Esophagus (tissue), 2 donors: ENCODE measurements around the gene KLHDC7B. TPM values are rescaled to one million over a fixed set of nuclear protein-coding genes. Genes with fewer than 3 reads are reported as not detected.

Experiments used
- H3K27ac ChIP-seq, 2 donors: one replicate each; pipeline ENCODE4 v1.5.1; 2013; ENCODE audit warnings: low read depth in 2 of 2, mild to moderate bottlenecking in 2 of 2, inconsistent platforms in 1 of 2, low read length in 1 of 2, moderate library complexity in 1 of 2
- H3K27me3 ChIP-seq, 2 donors: one replicate each; pipeline ENCODE4 v1.6.1; 2013; ENCODE audit warnings: low read length in 2 of 2, control low read depth in 1 of 2, mild to moderate bottlenecking in 1 of 2; ENCODE audit not compliant: insufficient read depth in 2 of 2, control insufficient read depth in 1 of 2
- H3K36me3 ChIP-seq, 2 donors: one replicate each; pipeline ENCODE4 v1.6.1; 2013; ENCODE audit warnings: low read length in 1 of 2; ENCODE audit not compliant: control insufficient read depth in 2 of 2, insufficient read depth in 2 of 2
- H3K4me1 ChIP-seq, 2 donors: one replicate each; pipeline ENCODE4 v1.6.1; 2013; ENCODE audit warnings: low read length in 1 of 2; ENCODE audit not compliant: control insufficient read depth in 2 of 2, insufficient read depth in 2 of 2
- H3K4me3 ChIP-seq, 2 donors: one replicate each; pipeline ENCODE4 v1.5.1; 2013; ENCODE audit warnings: low read length in 2 of 2, mild to moderate bottlenecking in 2 of 2, low read depth in 1 of 2, moderate library complexity in 1 of 2
- H3K9me3 ChIP-seq, 2 donors: one replicate each; pipeline ENCODE4 v1.6.1; 2013; ENCODE audit warnings: mild to moderate bottlenecking in 2 of 2, low read depth in 1 of 2, low read length in 1 of 2, moderate library complexity in 1 of 2; ENCODE audit not compliant: control insufficient read depth in 2 of 2, insufficient read depth in 1 of 2
- WGBS, 2 donors: extraction: QIAGEN DNeasy Blood & Tissue Kit; methylation state at CpG; one replicate each; pipeline ENCODE4 v1.1.7; 2013; 5-methylcytosine and 5-hydroxymethylcytosine counted together
- polyA plus RNA-seq, 2 donors: library from polyadenylated mRNA; stranded (reverse); fragments of 200-250 nt; gene quantifications; one replicate each; pipeline ENCODE4 v1.2.3, GENCODE V29; 2013
- donor health status: healthy with polysubstance abuse.
- donor health status: Bipolar disorder and iron deficiency.

KLHDC7B gene
- polyA plus RNA-seq, 2 donors = 0.12 to 0.14 TPM

- H3K27me3 ChIP-seq = peaks cover 0 to 7% of the 10 kb centered on the region in 2 donors
- H3K36me3 ChIP-seq = peaks cover 0 to 4% of the 10 kb centered on the region in 2 donors
- peak within 1 kb of the TSS in 1 of 2 donors; percentile 60 for H3K4me3 ChIP-seq
- WGBS, 2 donors = 0 to 1% methylated on average over 18 to 57 of the region's 61 CpGs
- H3K9me3 ChIP-seq = no peaks in the 10 kb centered on the region
- H3K4me1 ChIP-seq = peaks cover 4 to 5% of the 10 kb centered on the region in 2 donors
- H3K27ac ChIP-seq = no peak within 1 kb of the TSS
These were observed 54.8 kb downstream of the KLHDC7B start, which contains the start of gene MAPK8IP2 for GRCh38 chr22:50600538-50600937. TSS of gene MAPK8IP2 (plus strand) at chr22:50600793. CDS start at chr22:50600819, 26 bp downstream.

Other genes starting within 250 kb of the KLHDC7B start
- gene PLXNB2, start 238.3 kb upstream of the KLHDC7B start, polyA plus RNA-seq = 100 to 1,000 TPM; 107 to 186 TPM
- gene DENND6B, start 218.9 kb upstream of the KLHDC7B start, polyA plus RNA-seq = 1 to 10 TPM; 2.4 to 6.8 TPM
- gene PPP6R2, start 202.6 kb upstream of the KLHDC7B start, polyA plus RNA-seq = 10 to 100 TPM; 30.2 to 38.2 TPM
- gene SBF1, start 70.9 kb upstream of the KLHDC7B start, polyA plus RNA-seq = 10 to 100 TPM; 44.3 to 73.5 TPM
- gene ADM2, start 64.4 kb upstream of the KLHDC7B start, polyA plus RNA-seq = 1 to 10 TPM; 2.2 to 3.6 TPM
- gene MIOX, start 59.0 kb upstream of the KLHDC7B start, polyA plus RNA-seq = not detected
- 10 to 100 TPM; 44.1 to 64.9 TPM for gene LMF2, start 38.2 kb upstream of the KLHDC7B start, polyA plus RNA-seq
- gene NCAPH2, start 37.7 kb upstream of the KLHDC7B start, polyA plus RNA-seq = 10 to 100 TPM; 32.9 to 35.4 TPM
- gene SCO2, start 20.3 kb upstream of the KLHDC7B start, polyA plus RNA-seq = 1 to 10 TPM in 1 of 2 donors, under 1 TPM in 1; 0.61 to 3.2 TPM
- gene TYMP, start 15.9 kb upstream of the KLHDC7B start, polyA plus RNA-seq = 10 to 100 TPM; 35.7 to 48.0 TPM
- under 1 TPM in 1 of 2 donors, not detected in 1; 0.32 TPM for gene SYCE3, start 17.0 kb downstream of the KLHDC7B start, polyA plus RNA-seq
- 10 to 100 TPM in 1 of 2 donors, 1 to 10 TPM in 1; 9.4 to 55.5 TPM for gene CPT1B, start 32.5 kb downstream of the KLHDC7B start, polyA plus RNA-seq
- gene CHKB, start 37.0 kb downstream of the KLHDC7B start, polyA plus RNA-seq = 100 to 1,000 TPM in 1 of 2 donors, 10 to 100 TPM in 1; 50.1 to 110 TPM
- gene MAPK8IP2, start 54.9 kb downstream of the KLHDC7B start, polyA plus RNA-seq = under 1 TPM; 0.55 to 0.61 TPM
- gene ARSA, start 82.3 kb downstream of the KLHDC7B start, polyA plus RNA-seq = 10 to 100 TPM; 25.8 to 52.1 TPM
- gene SHANK3, start 126.9 kb downstream of the KLHDC7B start, polyA plus RNA-seq = 1 to 10 TPM; 4.1 to 9.0 TPM
- gene ACR, start 192.3 kb downstream of the KLHDC7B start, polyA plus RNA-seq = under 1 TPM; 0.14 to 0.20 TPM
- 10 to 100 TPM; 11.5 to 17.1 TPM for gene RABL2B, start 237.7 kb downstream of the KLHDC7B start, polyA plus RNA-seq